Upper lobe of right lung (tissue), 1 donor: Measurements from ENCODE around the gene MSI1. TPM values are rescaled to one million over a fixed set of nuclear protein-coding genes. Genes with fewer than 3 reads are reported as not detected.
"Not testable (repeated sequence)": the region's sequence is repeated elsewhere in the genome, so short reads cannot be mapped to it uniquely, and the experiment has no call there.

Experiments
- ATAC-seq: fragments of 200-7000 bp; cut with Tn5 transposase; one replicate; pipeline ENCODE4 v1.9.1; 2020; ENCODE audit warnings: mild to moderate bottlenecking, moderate library complexity
- DNase-seq: peaks from one replicate; pipeline ENCODE4 v3.0.0-alpha.2; 2020
- H3K27ac ChIP-seq: fragments of 200-600 bp; one replicate; pipeline ENCODE4 v1.8.0; 2022
- H3K27me3 ChIP-seq: fragments of 200-600 bp; one replicate; pipeline ENCODE4 v1.8.0; 2022; ENCODE audit warnings: mild to moderate bottlenecking
- H3K36me3 ChIP-seq: fragments of 200-600 bp; one replicate; pipeline ENCODE4 v1.8.0; 2022
- H3K4me1 ChIP-seq: fragments of 200-600 bp; one replicate; pipeline ENCODE4 v1.8.0; 2022
- H3K4me3 ChIP-seq: fragments of 200-600 bp; one replicate; pipeline ENCODE4 v1.8.0; 2022; ENCODE audit warnings: mild to moderate bottlenecking
- H3K9me3 ChIP-seq: fragments of 200-600 bp; one replicate; pipeline ENCODE4 v1.8.0; 2022
- intact Hi-C: fragments of 100-400 bp; cut with DNase I; formaldehyde crosslinking; loops from one replicate; pipeline ENCODE4 v1.11.0; 2022
- total RNA-seq: library from RNA; stranded (reverse); fragmentation: NEBNext Ultra II Directional; extraction: Animal tissue kit (Norgen Biotek cat#: 25700); gene quantifications from one replicate; pipeline ENCODE4 v1.2.1, GENCODE V29; 2021
- TF ChIP-seq, protein P1 (sequence below): fragments of 200-600 bp; IDR thresholded peaks from one replicate; pipeline ENCODE4 v1.8.0; 2022; ENCODE audit warnings: antibody characterized with exemption
- donor health status: DM: no; HTN: yes; CAD: no; lungs with severe emphysema.

Gene MSI1
- total RNA-seq, 1 donor from 2014 or later, result 0.46 TPM

DNA sequence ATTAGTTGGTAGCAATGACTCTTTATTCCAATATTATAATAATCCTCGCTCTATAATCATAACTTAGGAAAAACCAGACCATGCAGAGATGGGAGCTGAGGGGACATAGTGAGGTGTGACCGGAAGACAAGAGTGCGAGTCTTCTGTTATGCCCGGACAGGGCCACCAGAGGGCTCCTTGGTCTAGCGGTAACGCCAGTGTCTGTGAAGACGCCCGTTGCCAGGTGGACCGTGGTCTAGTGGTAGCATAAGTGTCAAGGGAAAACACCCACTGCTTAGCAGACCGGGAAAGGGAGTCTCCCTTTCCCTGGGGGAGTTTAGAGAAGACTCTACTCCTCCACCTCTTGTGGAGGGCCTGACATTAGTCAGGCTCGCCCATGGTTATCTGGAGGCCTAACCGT lies 33.5 kb downstream of the MSI1 start:
- H3K4me1 ChIP-seq, intact Hi-C loops, ATAC-seq: not testable (repeated sequence)

DNA sequence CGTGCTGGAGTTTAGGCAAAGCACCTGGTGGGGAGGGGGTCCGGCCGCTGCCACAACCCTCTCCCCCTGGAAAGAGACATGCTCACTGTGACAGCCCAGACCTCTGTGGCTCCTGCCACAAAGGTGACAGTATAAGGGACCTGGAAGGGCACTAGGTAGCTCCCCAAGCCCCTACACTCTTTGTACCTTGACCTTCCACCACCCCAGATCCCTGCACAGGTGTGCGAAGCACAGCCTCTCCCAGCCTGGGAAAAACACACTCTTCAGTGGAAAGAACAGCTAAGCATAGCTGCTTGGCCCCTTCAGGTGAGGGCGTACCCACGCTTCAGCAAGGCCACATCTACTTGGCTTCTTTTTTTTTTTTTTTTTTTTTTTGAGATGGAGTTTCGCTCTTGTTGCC lies 36.4 kb downstream of the MSI1 start:
- H3K36me3 ChIP-seq, result no peaks in the 10 kb centered on the region
- DNase-seq (no peak), ATAC-seq (no peak)
- H3K4me3 ChIP-seq, result no peak overlapping the region
- TF ChIP-seq, protein P1, sequence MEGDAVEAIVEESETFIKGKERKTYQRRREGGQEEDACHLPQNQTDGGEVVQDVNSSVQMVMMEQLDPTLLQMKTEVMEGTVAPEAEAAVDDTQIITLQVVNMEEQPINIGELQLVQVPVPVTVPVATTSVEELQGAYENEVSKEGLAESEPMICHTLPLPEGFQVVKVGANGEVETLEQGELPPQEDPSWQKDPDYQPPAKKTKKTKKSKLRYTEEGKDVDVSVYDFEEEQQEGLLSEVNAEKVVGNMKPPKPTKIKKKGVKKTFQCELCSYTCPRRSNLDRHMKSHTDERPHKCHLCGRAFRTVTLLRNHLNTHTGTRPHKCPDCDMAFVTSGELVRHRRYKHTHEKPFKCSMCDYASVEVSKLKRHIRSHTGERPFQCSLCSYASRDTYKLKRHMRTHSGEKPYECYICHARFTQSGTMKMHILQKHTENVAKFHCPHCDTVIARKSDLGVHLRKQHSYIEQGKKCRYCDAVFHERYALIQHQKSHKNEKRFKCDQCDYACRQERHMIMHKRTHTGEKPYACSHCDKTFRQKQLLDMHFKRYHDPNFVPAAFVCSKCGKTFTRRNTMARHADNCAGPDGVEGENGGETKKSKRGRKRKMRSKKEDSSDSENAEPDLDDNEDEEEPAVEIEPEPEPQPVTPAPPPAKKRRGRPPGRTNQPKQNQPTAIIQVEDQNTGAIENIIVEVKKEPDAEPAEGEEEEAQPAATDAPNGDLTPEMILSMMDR, result no peak
- no peaks in the 10 kb centered on the region for H3K4me1 ChIP-seq
- intact Hi-C loops, result no loop called here
- H3K9me3 ChIP-seq, result no peaks in the 10 kb centered on the region
- no peak overlapping the region for H3K27ac ChIP-seq
- H3K27me3 ChIP-seq, result no peaks in the 10 kb centered on the region

More for the DNA sequence above, 33.5 kb downstream of the MSI1 start:
- DNase-seq, result peak; percentile 87
- not testable (repeated sequence) for H3K36me3 ChIP-seq, H3K27ac ChIP-seq, H3K9me3 ChIP-seq, H3K27me3 ChIP-seq, H3K4me3 ChIP-seq
- TF ChIP-seq, protein P1, result peak; percentile 72

DNA sequence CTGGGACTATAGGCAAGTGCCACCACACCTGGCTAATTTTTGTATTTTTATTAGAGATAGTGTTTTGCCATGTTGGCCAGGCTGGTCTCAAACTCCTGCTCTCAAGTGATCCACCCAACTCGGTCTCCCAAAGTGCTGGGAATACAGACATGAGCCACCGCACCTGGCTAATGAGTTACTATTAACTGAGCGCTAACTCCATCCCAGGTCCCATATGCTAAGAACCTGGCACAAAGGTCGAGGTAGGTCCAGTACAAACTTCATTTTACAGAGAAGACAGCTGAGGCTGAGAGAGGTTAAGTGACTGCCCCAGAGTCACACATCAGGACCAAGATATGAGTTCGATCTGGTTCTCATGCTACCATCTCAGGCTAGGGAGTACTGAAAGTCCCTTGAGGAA lies 36.9 kb downstream of the MSI1 start:
- Histone ChIP-seq H3K27ac (no peak overlapping the region), H3K27me3 (no peaks in the 10 kb centered on the region), H3K9me3 (no peaks in the 10 kb centered on the region), H3K4me3 (no peak overlapping the region), H3K36me3 (no peaks in the 10 kb centered on the region), H3K4me1 (no peaks in the 10 kb centered on the region)
- TF ChIP-seq, protein P1, result no peak
- no peak for DNase-seq
- intact Hi-C loops, result no loop called here
- ATAC-seq, result no peak

DNA sequence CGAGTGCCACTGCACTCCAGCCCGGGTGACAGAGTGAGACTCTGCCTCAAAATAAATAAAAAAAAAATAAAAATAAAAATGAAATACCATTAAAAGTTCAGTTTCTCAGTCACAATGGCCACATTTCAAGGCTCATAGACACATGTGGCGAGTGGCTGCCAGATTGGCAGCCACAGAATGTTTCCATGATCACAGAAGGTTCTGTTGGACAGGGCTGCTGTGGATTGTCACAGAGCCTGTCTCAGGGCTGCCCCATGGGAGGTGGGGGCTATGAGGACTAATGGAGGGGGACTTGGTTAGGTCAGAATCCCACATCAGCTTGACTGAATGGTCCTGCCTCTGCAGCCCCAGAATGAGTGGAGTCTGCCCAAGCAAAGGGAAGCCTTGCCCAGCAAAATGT lies 37.6 kb downstream of the MSI1 start:
- Histone ChIP-seq H3K4me3 (no peak overlapping the region), H3K4me1 (no peaks in the 10 kb centered on the region), H3K27me3 (no peaks in the 10 kb centered on the region), H3K36me3 (no peaks in the 10 kb centered on the region), H3K9me3 (no peaks in the 10 kb centered on the region), H3K27ac (no peak overlapping the region)
- TF ChIP-seq, protein P1, result no peak
- ATAC-seq (no peak), DNase-seq (no peak)
- intact Hi-C loops, result no loop called here

DNA sequence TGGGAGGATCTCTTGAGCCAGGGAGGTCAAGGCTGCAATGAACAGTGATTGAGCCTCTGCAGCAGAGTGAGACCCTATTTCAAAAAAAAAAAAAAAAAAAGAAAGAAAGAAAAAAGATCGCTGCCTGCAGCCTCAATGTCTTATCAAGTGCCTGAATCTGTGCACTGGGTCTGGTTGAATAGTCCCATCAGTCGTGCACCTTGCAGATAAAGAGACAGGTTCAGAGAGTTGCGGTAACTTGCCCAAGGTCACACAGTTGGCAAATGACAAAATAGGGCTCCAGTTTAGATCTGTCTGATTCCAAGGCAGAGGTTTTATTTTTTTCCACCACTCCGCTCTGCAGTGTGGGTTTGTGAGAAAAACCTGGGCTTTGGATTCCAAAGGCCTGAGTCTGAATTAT lies 40.7 kb downstream of the MSI1 start:
- Histone ChIP-seq H3K27ac (no peak overlapping the region), H3K4me1 (no peaks in the 10 kb centered on the region), H3K36me3 (no peaks in the 10 kb centered on the region), H3K9me3 (no peaks in the 10 kb centered on the region), H3K27me3 (no peaks in the 10 kb centered on the region), H3K4me3 (no peak overlapping the region)
- ATAC-seq, result no peak
- intact Hi-C loops, result no loop called here
- TF ChIP-seq, protein P1, result no peak
- no peak for DNase-seq

DNA sequence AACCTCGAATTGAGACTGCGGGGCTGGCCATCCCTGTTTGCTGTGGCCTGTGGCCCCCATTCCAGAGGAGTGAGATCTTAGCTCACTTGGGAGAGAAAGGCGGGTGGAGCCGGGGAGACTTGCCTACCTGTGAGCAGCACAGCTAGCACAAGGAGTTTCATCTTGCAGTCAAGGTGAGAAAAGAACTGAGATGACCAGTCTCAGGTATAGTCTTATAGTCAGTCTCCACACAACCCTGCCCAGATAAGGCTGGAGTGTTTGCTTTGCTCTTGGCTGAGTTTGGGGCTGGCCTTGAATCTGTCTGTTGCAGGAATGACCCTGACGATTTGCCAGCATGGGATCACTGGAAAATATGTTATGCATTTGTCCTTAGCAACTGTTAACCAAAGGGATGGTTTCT lies 41.4 kb downstream of the MSI1 start, which contains the start of gene PLA2G1B:
PLA2G1B (minus strand) TSS at position 187 of the 400 bp plus-strand sequence; CDS start at position 161, 26 bp downstream.
- Histone ChIP-seq H3K27ac (peak within 1 kb of the TSS; percentile 19), H3K4me1 (no peaks in the 10 kb centered on the region), H3K9me3 (no peaks in the 10 kb centered on the region), H3K4me3 (peak within 1 kb of the TSS; percentile 1), H3K36me3 (no peaks in the 10 kb centered on the region), H3K27me3 (no peaks in the 10 kb centered on the region)
- TF ChIP-seq, protein P1, result no peak
- intact Hi-C loops, result no loop called here
- DNase-seq (no peak), ATAC-seq (peak; percentile 79)
